Caco-2 (cell line): Measurements from ENCODE around the gene ZKSCAN3. TPM values are rescaled to one million over a fixed set of nuclear protein-coding genes. Genes with fewer than 3 reads are reported as not detected.

Experiments
- BruUV-seq: library from RNA; stranded (reverse); fragments of 400-500 nt; replicated peaks from 2 replicates; lab custom pipeline; 2021; lab: Mats Ljungman, UMichigan
- CTCF ChIA-PET: fragments of 300-600 bp; sonication (Branson Sonifier 250); formaldehyde crosslinking; loops from one replicate; lab custom pipeline; 2022; ENCODE audit warnings: antibody characterized with exemption; lab: Charles Lee
- POLR2A ChIA-PET: fragments of 300-600 bp; sonication (Branson Sonifier 250); formaldehyde crosslinking; loops from one replicate; lab custom pipeline; 2022; ENCODE audit warnings: antibody characterized with exemption; lab: Charles Lee
- DNase-seq, 2 experiments: peaks; one replicate each; pipeline versions ENCODE4 v3.0.0 to v3.0.0-alpha.2; 2020 to 2022
- H3K27me3 ChIP-seq: replicated peaks from 2 replicates; pipeline ENCODE4 v1.6.0; 2011; ENCODE audit warnings: low read length; ENCODE audit not compliant: control insufficient read depth, insufficient read depth
- H3K36me3 ChIP-seq: 2 replicates; pipeline ENCODE4 v1.5.1; 2011; ENCODE audit warnings: low read length; ENCODE audit not compliant: control insufficient read depth, insufficient read depth
- H3K4me1 ChIP-seq: fragments of 250-450 bp; sonication (Bioruptor Pico); 2 replicates; pipeline ENCODE4 v1.5.1; 2020; ENCODE audit warnings: mild to moderate bottlenecking
- H3K4me3 ChIP-seq: 2 replicates; pipeline ENCODE4 v1.5.1; 2011; ENCODE audit warnings: low read depth, mild to moderate bottlenecking, control low read depth, low read length
- H3K9me3 ChIP-seq: fragments of 250-450 bp; sonication (Bioruptor Pico); 2 replicates; pipeline ENCODE4 v1.5.1; 2020; ENCODE audit warnings: mild to moderate bottlenecking, moderate library complexity
- H3K27ac Mint-ChIP-seq: one replicate; pipeline ENCODE4 v1.8.0; 2022; ENCODE audit warnings: mixed read lengths; ENCODE audit not compliant: unreplicated experiment
- H3K27me3 Mint-ChIP-seq: one replicate; pipeline ENCODE4 v1.8.0; 2022; ENCODE audit warnings: mixed read lengths; ENCODE audit not compliant: insufficient read depth, unreplicated experiment
- H3K36me3 Mint-ChIP-seq: one replicate; pipeline ENCODE4 v1.8.0; 2022; ENCODE audit warnings: mild to moderate bottlenecking, mixed read lengths; ENCODE audit not compliant: insufficient read depth, unreplicated experiment
- H3K4me1 Mint-ChIP-seq: one replicate; pipeline ENCODE4 v1.8.0; 2022; ENCODE audit warnings: low read depth, mixed read lengths; ENCODE audit not compliant: unreplicated experiment
- H3K4me3 Mint-ChIP-seq: one replicate; pipeline ENCODE4 v1.8.0; 2022; ENCODE audit warnings: mild to moderate bottlenecking, moderate library complexity, mixed read lengths; ENCODE audit not compliant: unreplicated experiment
- H3K9me3 Mint-ChIP-seq: one replicate; pipeline ENCODE4 v1.8.0; 2022; ENCODE audit warnings: mixed read lengths; ENCODE audit not compliant: unreplicated experiment
- intact Hi-C: fragments of 100-400 bp; cut with micrococcal nuclease; formaldehyde crosslinking; loops from one replicate; pipeline ENCODE4 v1.10.0; 2022; ENCODE audit not compliant: unreplicated experiment
- total RNA-seq: library from RNA; stranded (reverse); gene quantifications from 2 replicates; pipeline ENCODE4 v1.2.3, GENCODE V29; 2022
- TF ChIP-seq, protein P1 (sequence below), 2 experiments: fragments of 200-600 bp in 1 of 2; IDR thresholded peaks; 1 replicate in 1 of 2; 2 replicates in 1 of 2; pipeline versions ENCODE4 v1.5.1 to v1.8.0; 2011 to 2022; ENCODE audit warnings: antibody characterized with exemption in 1 of 2, control low read depth in 1 of 2, inconsistent platforms in 1 of 2, low read depth in 1 of 2, low read length in 1 of 2, mild to moderate bottlenecking in 1 of 2, moderate library complexity in 1 of 2; ENCODE audit not compliant: insufficient read depth in 1 of 2, severe bottlenecking in 1 of 2, unreplicated experiment in 1 of 2

ZKSCAN3 gene
- total RNA-seq, 1 experiment from 2014 or later, result 4.3 TPM

DNA sequence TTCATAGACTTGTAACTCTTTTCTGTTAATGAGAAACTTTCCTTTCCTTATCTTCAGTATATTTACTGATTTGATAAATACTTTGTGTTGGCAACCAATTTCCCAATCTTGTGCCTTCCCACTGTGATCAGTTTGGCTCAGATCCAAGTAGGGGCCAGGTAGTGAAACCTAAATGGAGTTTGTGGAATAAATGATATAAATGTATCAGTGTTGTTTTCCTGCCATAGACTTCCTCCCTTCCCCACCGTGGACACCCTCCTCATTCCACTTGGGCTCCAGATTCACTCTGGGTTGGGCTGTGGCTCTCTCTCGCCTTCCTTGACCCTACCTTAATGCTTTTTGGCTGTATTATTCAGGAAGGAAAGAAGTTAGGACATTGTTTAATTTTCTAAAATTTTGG lies 1.3 kb downstream of the ZKSCAN3 start:
- CTCF ChIA-PET, result no interaction called here
- POLR2A ChIA-PET, result no interaction called here
- H3K36me3 Mint-ChIP-seq, result peaks cover 5% of the 10 kb centered on the region
- no peak for DNase-seq
- Histone ChIP-seq H3K4me1 (0 out of 2 replicates have a peak, but pooled peaks cover 17% of the 10 kb centered on the region), H3K36me3 (no peaks in the 10 kb centered on the region), H3K27me3 (no peaks in the 10 kb centered on the region), H3K9me3 (no peaks in the 10 kb centered on the region), H3K4me3 (no peak overlapping the region)
- intact Hi-C loops, result no loop called here
- H3K4me3 Mint-ChIP-seq, result peak overlapping the region; percentile 96
- TF ChIP-seq, protein P1, sequence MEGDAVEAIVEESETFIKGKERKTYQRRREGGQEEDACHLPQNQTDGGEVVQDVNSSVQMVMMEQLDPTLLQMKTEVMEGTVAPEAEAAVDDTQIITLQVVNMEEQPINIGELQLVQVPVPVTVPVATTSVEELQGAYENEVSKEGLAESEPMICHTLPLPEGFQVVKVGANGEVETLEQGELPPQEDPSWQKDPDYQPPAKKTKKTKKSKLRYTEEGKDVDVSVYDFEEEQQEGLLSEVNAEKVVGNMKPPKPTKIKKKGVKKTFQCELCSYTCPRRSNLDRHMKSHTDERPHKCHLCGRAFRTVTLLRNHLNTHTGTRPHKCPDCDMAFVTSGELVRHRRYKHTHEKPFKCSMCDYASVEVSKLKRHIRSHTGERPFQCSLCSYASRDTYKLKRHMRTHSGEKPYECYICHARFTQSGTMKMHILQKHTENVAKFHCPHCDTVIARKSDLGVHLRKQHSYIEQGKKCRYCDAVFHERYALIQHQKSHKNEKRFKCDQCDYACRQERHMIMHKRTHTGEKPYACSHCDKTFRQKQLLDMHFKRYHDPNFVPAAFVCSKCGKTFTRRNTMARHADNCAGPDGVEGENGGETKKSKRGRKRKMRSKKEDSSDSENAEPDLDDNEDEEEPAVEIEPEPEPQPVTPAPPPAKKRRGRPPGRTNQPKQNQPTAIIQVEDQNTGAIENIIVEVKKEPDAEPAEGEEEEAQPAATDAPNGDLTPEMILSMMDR (IDR thresholded peaks at IDR 0.05; ENCODE audit: insufficient read depth in 1 of 2, low read depth in 1 of 2, low read length in 1 of 2, severe bottlenecking in 1 of 2, unreplicated experiment in 1 of 2), result no peak
- H3K27me3 Mint-ChIP-seq, result peaks cover 3% of the 10 kb centered on the region
- peaks cover 11% of the 10 kb centered on the region for H3K4me1 Mint-ChIP-seq
- no TSS peak for BruUV-seq
- H3K27ac Mint-ChIP-seq, result no peak overlapping the region
- H3K9me3 Mint-ChIP-seq, result no peaks in the 10 kb centered on the region

DNA sequence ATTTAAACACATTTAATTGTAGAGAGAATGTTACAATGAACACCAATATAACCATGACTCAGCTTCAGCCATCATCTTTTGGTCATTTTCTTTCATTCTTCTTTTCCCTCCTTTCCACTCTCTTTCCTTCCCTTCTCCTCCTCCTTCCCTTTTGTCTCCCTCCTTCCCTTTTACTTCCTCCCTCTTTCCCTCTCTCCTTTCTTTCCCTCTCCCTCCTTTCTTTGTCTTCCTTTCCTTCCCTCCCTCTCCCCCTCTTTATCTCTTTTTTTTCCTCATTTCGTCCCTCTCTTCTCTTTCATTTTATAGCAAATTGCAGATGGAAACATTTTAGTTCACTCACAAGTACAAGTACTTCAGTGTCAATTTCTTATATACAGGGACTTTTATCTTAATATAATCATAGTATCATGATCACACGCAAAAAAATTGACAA lies 1.8 kb downstream of the ZKSCAN3 start:
- BruUV-seq, result no TSS peak
- ChIA-PET POLR2A (no interaction called here), CTCF (no interaction called here)

DNA sequence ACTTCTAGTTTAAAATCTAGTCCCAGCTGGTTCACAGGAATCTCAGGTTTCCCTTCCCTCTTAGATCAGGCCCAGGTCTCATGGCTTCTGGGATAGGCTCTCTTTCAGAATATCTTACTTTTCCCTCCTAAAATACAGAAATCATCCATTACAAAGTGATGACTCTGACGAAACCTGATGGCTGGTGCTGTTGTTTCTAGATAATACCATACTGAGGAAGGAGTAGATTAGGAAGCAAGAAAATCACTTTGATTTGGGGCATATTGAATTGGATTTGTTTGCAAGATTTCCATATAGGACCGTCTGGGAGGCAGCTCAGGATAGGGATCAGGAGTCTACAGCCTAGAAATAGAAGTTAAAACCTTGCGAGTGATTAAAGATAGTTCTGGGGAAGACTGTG lies 3.6 kb downstream of the ZKSCAN3 start:
- Mint-ChIP-seq H3K27ac (no peak overlapping the region), H3K4me1 (peaks cover 11% of the 10 kb centered on the region), H3K36me3 (peaks cover 5% of the 10 kb centered on the region), H3K9me3 (no peaks in the 10 kb centered on the region), H3K4me3 (no peak overlapping the region), H3K27me3 (no peaks in the 10 kb centered on the region)
- 0 out of 2 replicates have a peak, but pooled peaks cover 21% of the 10 kb centered on the region for H3K4me1 ChIP-seq
- intact Hi-C loops, result no loop called here
- H3K27me3 ChIP-seq, result no peaks in the 10 kb centered on the region
- CTCF ChIA-PET, result no interaction called here
- BruUV-seq, result no TSS peak
- no peaks in the 10 kb centered on the region for H3K9me3 ChIP-seq
- no peak overlapping the region for H3K4me3 ChIP-seq
- TF ChIP-seq, protein P1 (IDR thresholded peaks at IDR 0.05; ENCODE audit: insufficient read depth in 1 of 2, low read depth in 1 of 2, low read length in 1 of 2, severe bottlenecking in 1 of 2, unreplicated experiment in 1 of 2), result no peak
- POLR2A ChIA-PET, result no interaction called here
- no peaks in the 10 kb centered on the region for H3K36me3 ChIP-seq
- no peak for DNase-seq

More for the DNA sequence above, 1.8 kb downstream of the ZKSCAN3 start:
- H3K27me3 ChIP-seq, result no peaks in the 10 kb centered on the region
- TF ChIP-seq, protein P1 (IDR thresholded peaks at IDR 0.05; ENCODE audit: insufficient read depth in 1 of 2, low read depth in 1 of 2, low read length in 1 of 2, severe bottlenecking in 1 of 2, unreplicated experiment in 1 of 2), result no peak
- peak overlapping the region; percentile 96 for H3K4me3 Mint-ChIP-seq
- H3K27ac Mint-ChIP-seq, result no peak overlapping the region
- DNase-seq, result no peak
- no peak overlapping the region for H3K4me3 ChIP-seq
- peaks cover 11% of the 10 kb centered on the region for H3K4me1 Mint-ChIP-seq
- H3K4me1 ChIP-seq, result 0 out of 2 replicates have a peak, but pooled peaks cover 21% of the 10 kb centered on the region
- no peaks in the 10 kb centered on the region for H3K9me3 ChIP-seq
- intact Hi-C loops, result no loop called here
- H3K36me3 Mint-ChIP-seq, result peaks cover 5% of the 10 kb centered on the region
- H3K9me3 Mint-ChIP-seq, result no peaks in the 10 kb centered on the region
- no peaks in the 10 kb centered on the region for H3K36me3 ChIP-seq
- peaks cover 3% of the 10 kb centered on the region for H3K27me3 Mint-ChIP-seq
